ENCODE data around the gene EXOC3.
"Not testable (repeated sequence)": the region's sequence is repeated elsewhere in the genome, so short reads cannot be mapped to it uniquely, and the experiment has no call there.

The EXOC3 gene

GRCh38 chr5:485946-486491 is 43.0 kb downstream of the EXOC3 start:
- in situ Hi-C loops (cut with MboI; ENCODE audit: low pct_unique_long_range_greater_than_20kb, low sequenced_read_pairs, unreplicated experiment): no loop called here
- no peak for DNase-seq (ENCODE audit: low spot score)
- no peak for TF ChIP-seq CTCF (IDR thresholded peaks at IDR 0.05; ENCODE audit: extremely low read depth, insufficient read depth, missing control alignments)

- DNase-seq (ENCODE audit: low spot score); in situ Hi-C loops (cut with MboI; ENCODE audit: low pct_unique_long_range_greater_than_20kb, low sequenced_read_pairs, unreplicated experiment): not testable (repeated sequence)
Observed at GRCh38 chr5:486597-486996, 43.6 kb downstream of the EXOC3 start.

- in situ Hi-C loops (cut with MboI; ENCODE audit: low pct_unique_long_range_greater_than_20kb, low sequenced_read_pairs, unreplicated experiment): no loop called here
- no peak for DNase-seq (ENCODE audit: low spot score)
- no peak for TF ChIP-seq CTCF (IDR thresholded peaks at IDR 0.05; ENCODE audit: extremely low read depth, insufficient read depth, missing control alignments)
Observed at GRCh38 chr5:488241-488640, 45.3 kb downstream of the EXOC3 start.

- TF ChIP-seq CTCF (IDR thresholded peaks at IDR 0.05; ENCODE audit: extremely low read depth, insufficient read depth, missing control alignments): no peak
- DNase-seq (ENCODE audit: low spot score): no peak
- in situ Hi-C loops (cut with MboI; ENCODE audit: low pct_unique_long_range_greater_than_20kb, low sequenced_read_pairs, unreplicated experiment): no loop called here
Observed at GRCh38 chr5:488744-489688, 46.0 kb downstream of the EXOC3 start.

GRCh38 chr5:489689-490080 is 46.7 kb downstream of the EXOC3 start:
- no peak for TF ChIP-seq CTCF (IDR thresholded peaks at IDR 0.05; ENCODE audit: extremely low read depth, insufficient read depth, missing control alignments)
- no peak for DNase-seq (ENCODE audit: low spot score)
- in situ Hi-C loops (cut with MboI; ENCODE audit: low pct_unique_long_range_greater_than_20kb, low sequenced_read_pairs, unreplicated experiment): no loop called here

- no peak for TF ChIP-seq CTCF (IDR thresholded peaks at IDR 0.05; ENCODE audit: extremely low read depth, insufficient read depth, missing control alignments)
- in situ Hi-C loops (cut with MboI; ENCODE audit: low pct_unique_long_range_greater_than_20kb, low sequenced_read_pairs, unreplicated experiment): no loop called here
- DNase-seq (ENCODE audit: low spot score): no peak
Observed at GRCh38 chr5:490116-491106, 47.4 kb downstream of the EXOC3 start.
